Prostate gland (tissue), 2 donors: ENCODE measurements around the gene APBB1IP.

Experiments
- POLR2AphosphoS5 ChIP-seq: sonication (generic); formaldehyde crosslinking; IDR thresholded peaks from one replicate; pipeline ENCODE4 v1.6.1; 2017; ENCODE audit warnings: antibody characterized with exemption
- TF ChIP-seq, protein P1 (sequence below), 4 experiments: fragments of 200-600 bp in 2 of 4; fragments of 450-650 bp in 2 of 4; sonication (generic) in 2 of 4; IDR thresholded peaks; 1 replicate in 3 of 4; 2 replicates in 1 of 4; pipeline ENCODE4 v1.5.1; 2016 to 2019; ENCODE audit warnings: antibody characterized with exemption in 4 of 4, mild to moderate bottlenecking in 2 of 4, moderate library complexity in 2 of 4

- TF ChIP-seq POLR2AphosphoS5: no peak
- TF ChIP-seq, protein P1, sequence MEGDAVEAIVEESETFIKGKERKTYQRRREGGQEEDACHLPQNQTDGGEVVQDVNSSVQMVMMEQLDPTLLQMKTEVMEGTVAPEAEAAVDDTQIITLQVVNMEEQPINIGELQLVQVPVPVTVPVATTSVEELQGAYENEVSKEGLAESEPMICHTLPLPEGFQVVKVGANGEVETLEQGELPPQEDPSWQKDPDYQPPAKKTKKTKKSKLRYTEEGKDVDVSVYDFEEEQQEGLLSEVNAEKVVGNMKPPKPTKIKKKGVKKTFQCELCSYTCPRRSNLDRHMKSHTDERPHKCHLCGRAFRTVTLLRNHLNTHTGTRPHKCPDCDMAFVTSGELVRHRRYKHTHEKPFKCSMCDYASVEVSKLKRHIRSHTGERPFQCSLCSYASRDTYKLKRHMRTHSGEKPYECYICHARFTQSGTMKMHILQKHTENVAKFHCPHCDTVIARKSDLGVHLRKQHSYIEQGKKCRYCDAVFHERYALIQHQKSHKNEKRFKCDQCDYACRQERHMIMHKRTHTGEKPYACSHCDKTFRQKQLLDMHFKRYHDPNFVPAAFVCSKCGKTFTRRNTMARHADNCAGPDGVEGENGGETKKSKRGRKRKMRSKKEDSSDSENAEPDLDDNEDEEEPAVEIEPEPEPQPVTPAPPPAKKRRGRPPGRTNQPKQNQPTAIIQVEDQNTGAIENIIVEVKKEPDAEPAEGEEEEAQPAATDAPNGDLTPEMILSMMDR (IDR thresholded peaks at IDR 0.05): no peak
Measured at GRCh38 chr10:26588611-26589010, 150.5 kb downstream of the APBB1IP start.
